ENCODE data around the gene FBXL7. TPM values are rescaled to one million over a fixed set of nuclear protein-coding genes. Genes with fewer than 3 reads are reported as not detected.

Gene FBXL7
- total and polyA plus RNA-seq, 4 donors: 1.9 to 15.5 (median 6.6) TPM

DNA sequence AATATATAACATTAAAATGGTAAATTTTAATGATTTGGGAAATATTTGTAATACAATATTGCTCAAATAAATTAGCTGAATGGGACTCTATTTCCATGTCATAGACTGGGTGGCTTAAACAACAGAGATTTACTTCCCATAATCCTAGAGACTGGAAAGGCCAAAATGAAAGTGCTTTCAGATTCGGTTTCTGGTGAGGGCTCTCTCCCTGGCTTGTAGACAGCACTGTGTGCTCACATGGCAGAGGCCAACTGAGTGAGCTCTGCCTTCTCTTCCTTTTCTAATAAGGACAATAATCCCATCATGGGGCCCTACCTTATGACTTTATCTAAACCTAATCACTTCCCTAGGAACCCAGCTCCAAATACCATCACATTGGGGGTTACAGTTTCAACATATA, 483.4 kb downstream of the FBXL7 start:
- no peak for DNase-seq

More for the DNA sequence above, 483.4 kb downstream of the FBXL7 start:
- WGBS, 2 donors: 65 to 73% methylated on average over 1 of the region's 1 CpG
- H3K4me3 ChIP-seq: no peak overlapping the region
- ATAC-seq (ENCODE audit: insufficient read depth, low FRiP score): no peak
- H3K4me1 ChIP-seq (ENCODE audit: control insufficient read depth in 5 of 5, insufficient read depth in 5 of 5, low read length in 5 of 5): peaks cover 0 to 7% (median 0%) of the 10 kb centered on the region in 5 donors
- no peak overlapping the region for H3K27ac ChIP-seq (ENCODE audit: low read depth in 1 of 2, low read length in 1 of 2)
- H3K27me3 ChIP-seq (ENCODE audit: control insufficient read depth in 3 of 3, insufficient read depth in 3 of 3, low read length in 2 of 3): no peaks in the 10 kb centered on the region
- TF ChIP-seq CTCF (IDR thresholded peaks at IDR 0.05; ENCODE audit: control extremely low read depth, extremely low read depth): no peak
- no peaks in the 10 kb centered on the region for H3K36me3 ChIP-seq (ENCODE audit: control insufficient read depth in 4 of 4, insufficient read depth in 4 of 4, low read length in 4 of 4)
- no peaks in the 10 kb centered on the region for H3K9me3 ChIP-seq (ENCODE audit: control insufficient read depth in 4 of 4, insufficient read depth in 3 of 4, low read length in 3 of 4)
- H3K9ac ChIP-seq (ENCODE audit: insufficient read depth in 1 of 2, low read length in 2 of 2): no peak overlapping the region

Small RNA genes within 50 kb of the gene (small RNA-seq; reads per million reads assigned to genes)
- 26.9 reads per million, percentile 97 among the genes with 10 or more reads in this experiment for gene MIR887 (ENCODE audit: low replicate concordance)
